ENCODE measurements around the gene ERFL. TPM values are rescaled to one million over a fixed set of nuclear protein-coding genes. Genes with fewer than 3 reads are reported as not detected.

Gene ERFL
- total and polyA plus RNA-seq, 10 donors: 0.46 to 3.0 (median 2.1) TPM

GRCh38 chr19:41957838-41958366 lies 29.7 kb upstream of the ERFL start:
- peaks cover 0 to 35% (median 9%) of the 10 kb centered on the region in 6 donors for H3K36me3 ChIP-seq
- peak overlapping the region; percentile 62 to 98 (median 89) for H3K4me3 ChIP-seq
- peak; percentile 65 to 96 (median 89) for TF ChIP-seq CTCF (IDR thresholded peaks at IDR 0.05 in 8 of 11, conservative IDR thresholded peaks at IDR 0.05 in 3 of 11)
- no peak for TF ChIP-seq POLR2A (IDR thresholded peaks at IDR 0.05)
- TF ChIP-seq POLR2AphosphoS5 (IDR thresholded peaks at IDR 0.05): peak in 1 of 3 donors; percentile 53
- 17 to 28% (median 20%) methylated on average over 10 of the region's 10 CpGs for WGBS, 5 donors
- H3K9me3 ChIP-seq: no peaks in the 10 kb centered on the region
- H3K27me3 ChIP-seq (replicated peaks in 1 of 7): no peaks in the 10 kb centered on the region
- H3K4me1 ChIP-seq: peaks cover 12 to 28% (median 18%) of the 10 kb centered on the region in 6 donors
- intact Hi-C loops (cut with DNase I; ENCODE audit: low total_unique reads): no loop called here
- H3K27ac ChIP-seq: peak overlapping the region in 7 of 8 donors; percentile 91 to 97 (median 96)
- peak; percentile 88 for DNase-seq

GRCh38 chr19:41957161-41957837 lies 29.1 kb upstream of the ERFL start:
- Histone ChIP-seq H3K27me3 (replicated peaks in 1 of 7) (no peaks in the 10 kb centered on the region), H3K36me3 (peaks cover 0 to 35% (median 9%) of the 10 kb centered on the region in 6 donors), H3K4me3 (peak overlapping the region in 1 of 8 donors; percentile 94), H3K4me1 (peaks cover 12 to 28% (median 18%) of the 10 kb centered on the region in 6 donors), H3K27ac (peak overlapping the region in 7 of 8 donors; percentile 91 to 97 (median 96)), H3K9me3 (no peaks in the 10 kb centered on the region)
- WGBS, 5 donors: 76 to 86% (median 78%) methylated on average over 9 to 11 of the region's 11 CpGs
- TF ChIP-seq CTCF (IDR thresholded peaks at IDR 0.05 in 8 of 11, conservative IDR thresholded peaks at IDR 0.05 in 3 of 11): no peak
- no peak for TF ChIP-seq POLR2AphosphoS5 (IDR thresholded peaks at IDR 0.05)
- no peak for TF ChIP-seq POLR2A (IDR thresholded peaks at IDR 0.05)
- DNase-seq: no peak
- intact Hi-C loops (cut with DNase I; ENCODE audit: low total_unique reads): no loop called here

- H3K36me3 ChIP-seq: peaks cover 0 to 35% (median 9%) of the 10 kb centered on the region in 6 donors
- no peak overlapping the region for H3K4me3 ChIP-seq
- peak overlapping the region in 1 of 8 donors; percentile 97 for H3K27ac ChIP-seq
- WGBS, 5 donors: 89 to 97% (median 95%) methylated on average over 11 to 13 of the region's 13 CpGs
- H3K4me1 ChIP-seq: peaks cover 13 to 31% (median 20%) of the 10 kb centered on the region in 6 donors
- TF ChIP-seq POLR2A (IDR thresholded peaks at IDR 0.05) (no peak), CTCF (IDR thresholded peaks at IDR 0.05 in 8 of 11, conservative IDR thresholded peaks at IDR 0.05 in 3 of 11) (no peak), POLR2AphosphoS5 (IDR thresholded peaks at IDR 0.05) (no peak)
- intact Hi-C loops (cut with DNase I; ENCODE audit: low total_unique reads): no loop called here
- no peaks in the 10 kb centered on the region for H3K9me3 ChIP-seq
- peak; percentile 78 for DNase-seq
- no peaks in the 10 kb centered on the region for H3K27me3 ChIP-seq (replicated peaks in 1 of 7)
Observed at GRCh38 chr19:41956621-41957020, 28.4 kb upstream of the ERFL start.

- H3K4me3 ChIP-seq: no peak overlapping the region
- WGBS, 5 donors: 74 to 81% (median 80%) methylated on average over 7 of the region's 7 CpGs
- intact Hi-C loops (cut with DNase I; ENCODE audit: low total_unique reads): no loop called here
Observed at GRCh38 chr19:41955521-41955920, 27.3 kb upstream of the ERFL start.

More at GRCh38 chr19:41955521-41955920, 27.3 kb upstream of the ERFL start:
- no peak overlapping the region for H3K27ac ChIP-seq
- TF ChIP-seq CTCF (IDR thresholded peaks at IDR 0.05 in 8 of 11, conservative IDR thresholded peaks at IDR 0.05 in 3 of 11) (no peak), POLR2AphosphoS5 (IDR thresholded peaks at IDR 0.05) (peak in 2 of 3 donors; percentile 4 to 49), POLR2A (IDR thresholded peaks at IDR 0.05) (no peak)
- H3K36me3 ChIP-seq: peaks cover 0 to 35% (median 9%) of the 10 kb centered on the region in 6 donors
- no peaks in the 10 kb centered on the region for H3K9me3 ChIP-seq
- no peak for DNase-seq
- peaks cover 17 to 40% (median 24%) of the 10 kb centered on the region in 6 donors for H3K4me1 ChIP-seq
- H3K27me3 ChIP-seq (replicated peaks in 1 of 7): no peaks in the 10 kb centered on the region
